NCI-H446 treated with DMSO at 0.1 percent for 48 hours (cell line): Measurements from ENCODE around the gene RASA4B.
"Not testable (repeated sequence)": the region's sequence is repeated elsewhere in the genome, so short reads cannot be mapped to it uniquely, and the experiment has no call there.

ENCODE experiments used
- DNase-seq: peaks from one replicate; lab custom pipeline; 2025; lab: John Stamatoyannopoulos, UW

Gene RASA4B

GRCh38 chr7:102511860-102512522 is 5.6 kb downstream of the RASA4B start:
- not testable (repeated sequence) for DNase-seq

- not testable (repeated sequence) for DNase-seq
Measured at GRCh38 chr7:102510575-102510974, 7.0 kb downstream of the RASA4B start.

DNA sequence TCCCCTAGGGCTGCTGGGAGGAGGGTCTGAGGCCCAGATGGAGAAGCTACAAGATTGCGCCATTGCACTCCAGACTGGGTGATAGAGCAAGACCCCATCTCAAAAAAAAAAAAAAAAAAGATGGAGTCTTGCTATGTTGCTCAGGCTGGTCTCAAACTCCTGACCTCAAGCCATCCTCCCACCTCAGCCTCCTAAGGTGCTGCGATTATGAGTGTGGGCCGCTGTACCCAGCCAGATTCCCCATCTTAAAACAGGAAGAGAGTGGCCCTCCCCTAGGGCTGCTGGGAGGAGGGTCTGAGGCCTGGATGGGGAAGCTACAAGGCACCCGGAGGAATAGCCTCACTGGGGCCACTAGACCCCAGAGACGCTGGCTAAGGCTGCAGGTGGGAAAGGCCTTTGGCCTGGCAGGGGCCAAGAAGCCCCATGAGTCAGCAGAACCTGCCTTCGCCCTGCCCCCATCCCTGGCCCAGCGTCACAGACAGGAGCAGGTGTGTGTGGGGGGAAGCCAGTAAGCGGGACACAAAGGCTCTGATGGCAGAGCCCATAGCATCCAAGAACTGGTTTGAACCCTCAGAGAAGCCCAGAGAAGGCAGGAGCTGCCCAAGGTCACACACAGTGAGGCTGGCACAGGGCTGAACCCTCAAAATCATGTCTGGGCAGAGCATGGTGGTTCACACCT is 10.0 kb downstream of the RASA4B start:
- not testable (repeated sequence) for DNase-seq

DNA sequence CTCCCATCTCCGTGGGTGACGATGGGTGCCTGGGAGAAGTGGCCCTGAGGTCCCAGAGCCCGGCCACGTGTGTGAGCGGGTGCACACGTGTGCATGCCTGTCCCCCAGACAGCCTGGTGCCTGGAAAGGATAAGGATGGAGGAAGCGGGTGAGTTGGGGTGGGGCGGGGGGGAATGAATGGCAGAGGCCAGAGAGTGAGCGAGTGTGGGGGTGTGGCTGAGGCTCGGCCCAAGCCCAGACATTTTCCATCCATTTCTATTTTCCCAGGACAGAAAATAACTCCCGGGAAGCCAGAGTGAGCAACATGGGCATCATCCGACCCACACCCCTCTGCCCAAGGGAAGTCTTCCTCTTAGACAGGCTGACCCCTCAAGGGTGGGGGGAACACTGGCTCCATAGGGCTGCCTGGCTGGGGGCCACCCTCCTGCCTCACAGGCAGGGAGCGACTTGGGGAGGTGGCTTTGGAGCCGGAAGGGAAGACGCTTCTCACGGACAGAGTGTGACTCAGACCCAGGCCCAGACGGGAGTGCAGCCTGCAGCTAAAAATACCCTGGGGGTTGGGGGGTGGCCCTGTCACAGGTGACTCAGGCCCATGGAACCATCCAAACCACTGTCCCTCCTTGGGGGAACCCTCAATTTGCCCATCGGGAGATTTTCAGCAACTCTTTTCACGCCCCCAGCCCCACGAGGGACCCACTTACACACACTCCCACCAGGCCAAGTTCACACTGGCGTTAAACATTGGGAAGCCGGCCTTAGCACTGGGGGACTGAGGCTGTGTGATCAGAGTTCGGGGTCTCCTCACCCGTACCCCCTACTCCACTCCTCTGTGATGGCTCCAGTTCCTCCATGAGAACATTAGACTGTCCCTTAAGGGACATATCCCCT is 12.0 kb downstream of the RASA4B start:
- DNase-seq, result not testable (repeated sequence)

DNA sequence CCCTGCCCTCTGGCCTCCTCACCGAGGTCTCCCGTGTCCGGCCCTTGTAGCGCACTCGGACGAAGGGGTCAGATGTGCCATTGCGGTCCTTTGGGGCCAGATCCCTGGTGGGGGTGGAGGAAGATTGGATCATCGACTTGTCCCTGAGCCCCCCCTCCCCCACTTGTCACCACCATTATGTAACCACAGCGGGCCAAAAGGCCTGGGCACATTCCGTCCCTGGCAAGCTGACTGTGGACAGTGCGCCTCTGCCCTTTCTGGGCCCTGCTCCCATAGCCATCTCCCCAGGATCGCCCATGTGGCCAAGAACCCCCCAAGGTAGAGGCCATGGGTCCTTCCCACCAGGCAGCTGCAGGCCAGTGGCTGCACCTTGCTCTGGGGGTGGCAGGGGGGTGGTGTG is 14.4 kb downstream of the RASA4B start:
- DNase-seq, result not testable (repeated sequence)

- DNase-seq, result not testable (repeated sequence)
Measured at GRCh38 chr7:102498321-102498720, 19.3 kb downstream of the RASA4B start.

DNA sequence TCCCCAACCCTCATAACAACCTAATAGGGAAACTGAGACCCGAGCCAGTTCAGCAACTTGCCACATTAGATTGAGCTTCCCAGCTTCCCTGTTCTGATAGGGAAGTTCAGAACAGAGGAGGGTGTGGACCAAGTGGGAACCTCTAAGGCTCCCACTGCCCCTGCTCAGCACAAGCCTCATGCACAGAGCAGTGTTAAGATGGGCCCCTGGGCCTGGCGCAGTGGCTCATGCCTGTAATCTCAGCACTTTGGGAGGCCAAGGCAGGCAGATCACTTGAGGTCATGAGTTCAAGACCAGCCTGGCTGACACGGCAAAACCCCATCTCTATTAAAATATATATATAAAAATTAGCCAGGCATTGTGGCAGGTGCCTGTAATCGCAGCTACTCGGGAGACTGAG is 20.3 kb downstream of the RASA4B start:
- not testable (repeated sequence) for DNase-seq

DNA sequence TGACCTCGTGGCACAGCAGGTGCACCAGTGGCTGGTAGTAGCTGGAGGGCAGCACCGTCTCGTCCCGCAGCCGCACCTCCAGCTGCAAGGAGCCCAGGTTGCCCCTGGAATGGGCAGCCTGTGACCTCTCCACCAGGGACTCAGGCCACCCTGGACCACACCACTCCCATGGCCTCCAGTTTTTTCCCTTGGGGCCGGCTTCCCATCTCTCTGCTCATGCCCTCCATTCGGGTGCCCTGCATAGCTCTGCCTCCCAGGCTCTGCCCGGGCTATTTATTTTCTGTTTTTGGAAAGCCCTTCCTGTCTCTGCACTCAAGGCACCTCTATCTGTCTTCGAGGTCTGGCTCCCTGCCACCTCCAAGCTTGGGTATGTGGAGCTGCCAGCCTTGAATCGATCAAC is 20.7 kb downstream of the RASA4B start:
- DNase-seq, result not testable (repeated sequence)

DNA sequence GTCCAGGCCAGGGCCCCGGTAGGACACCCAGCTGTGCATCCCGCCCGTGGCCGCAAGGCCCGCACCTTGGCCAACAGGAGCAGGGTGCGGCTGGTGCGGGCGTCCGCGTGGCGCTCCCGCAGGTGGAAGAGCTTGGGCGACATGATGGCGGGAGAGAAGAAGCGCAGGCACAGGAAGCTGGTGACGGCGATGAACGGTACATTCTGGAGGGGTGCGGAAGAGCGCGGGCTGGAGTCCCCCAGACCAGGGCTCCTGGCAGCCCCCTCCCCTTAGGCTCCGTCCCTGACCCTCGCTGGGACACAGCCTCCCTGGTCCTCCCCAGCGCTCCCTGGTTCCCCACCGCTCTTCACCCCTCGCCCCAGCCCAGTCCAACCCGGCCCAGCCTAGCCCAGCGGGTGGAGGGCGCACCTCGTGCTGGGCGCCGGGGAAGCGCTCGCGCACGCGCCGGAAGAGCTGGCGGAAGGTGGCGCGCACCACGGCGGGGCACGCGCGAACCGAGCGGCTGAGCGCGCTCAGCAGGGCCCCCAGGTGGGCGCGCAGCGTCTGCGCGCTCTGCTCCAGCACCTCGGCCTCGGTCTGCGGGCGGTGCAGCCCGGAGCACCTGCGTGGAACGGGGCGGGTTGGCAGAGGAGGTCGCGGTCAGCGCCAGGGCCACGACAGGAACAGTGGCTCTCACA is 23.0 kb downstream of the RASA4B start:
- not testable (repeated sequence) for DNase-seq

DNA sequence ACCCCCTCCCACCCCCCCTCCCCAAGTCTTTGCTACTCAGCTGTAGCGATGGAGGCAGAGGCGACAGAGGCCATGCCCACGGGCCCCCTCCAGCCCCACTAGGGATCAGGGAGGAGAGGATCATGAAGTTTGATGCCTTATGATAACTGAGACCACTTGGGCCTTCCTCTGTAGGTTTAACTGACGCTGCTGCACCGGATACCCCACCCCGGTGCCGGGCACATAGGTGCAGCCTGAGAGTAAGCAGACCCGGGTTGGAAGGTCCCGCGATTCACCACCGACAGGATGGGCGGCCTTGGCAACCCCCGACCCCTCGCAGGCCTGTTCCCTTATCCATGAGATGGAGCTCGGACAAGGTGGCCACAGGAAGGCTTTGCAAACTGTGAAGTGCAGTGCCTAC is 23.6 kb downstream of the RASA4B start:
- DNase-seq, result not testable (repeated sequence)

DNA sequence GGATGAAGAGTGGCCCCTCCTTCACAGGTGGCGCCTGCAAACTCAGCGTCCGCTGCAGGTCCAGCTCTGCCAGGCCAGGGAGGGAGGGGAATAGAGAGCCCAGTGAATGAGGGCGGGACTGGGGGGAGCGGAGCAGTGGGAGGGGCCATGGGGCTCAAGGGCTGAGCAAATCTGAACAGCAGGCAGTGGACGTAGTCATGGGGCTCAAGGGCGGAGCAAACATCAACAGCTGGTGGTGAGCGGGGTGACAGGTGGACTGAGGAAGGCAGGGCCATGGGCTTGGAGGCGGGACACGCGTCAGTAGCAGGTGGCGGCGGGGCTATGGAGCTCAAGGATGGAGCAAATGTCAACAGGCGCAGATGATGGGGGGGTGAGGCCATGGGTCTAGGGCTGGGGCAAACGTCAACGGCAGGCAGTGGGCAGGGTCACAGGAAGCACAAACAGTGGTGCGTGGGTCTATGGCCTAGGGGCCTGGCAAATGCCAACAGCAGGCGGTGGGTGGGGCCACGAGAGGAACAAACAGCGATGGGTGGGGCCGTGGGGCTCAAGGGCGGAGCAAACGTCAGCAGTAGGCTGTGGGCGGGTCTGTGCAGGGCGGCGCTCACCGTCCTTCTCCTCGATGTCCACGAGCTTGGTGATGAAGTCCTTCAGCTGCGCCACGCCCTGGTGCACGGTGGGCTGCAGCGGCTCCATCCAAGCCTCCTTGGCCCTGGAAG is 24.2 kb downstream of the RASA4B start:
- DNase-seq, result not testable (repeated sequence)

- DNase-seq, result not testable (repeated sequence)
Measured at GRCh38 chr7:102490529-102491075, 27.0 kb downstream of the RASA4B start.

DNA sequence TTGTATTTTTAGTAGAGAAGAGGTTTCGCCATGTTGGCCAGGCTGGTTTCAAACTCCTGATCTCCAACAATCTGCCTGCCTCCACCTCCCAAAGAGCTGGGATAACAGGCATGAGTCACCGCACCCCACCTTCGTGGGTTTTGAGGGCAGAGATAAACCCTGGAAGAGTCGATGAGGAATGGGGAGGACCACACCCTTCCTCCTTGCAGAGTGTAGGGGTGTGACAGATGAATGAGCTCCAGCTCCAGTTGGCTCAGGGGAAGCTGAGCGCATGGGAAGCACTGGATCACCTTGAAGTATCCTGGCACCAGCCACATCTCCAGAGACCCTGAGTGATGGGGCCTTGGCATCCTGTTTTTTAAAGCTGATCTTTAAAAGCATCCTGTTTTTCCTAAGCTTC is 33.3 kb downstream of the RASA4B start:
- not testable (repeated sequence) for DNase-seq

DNA sequence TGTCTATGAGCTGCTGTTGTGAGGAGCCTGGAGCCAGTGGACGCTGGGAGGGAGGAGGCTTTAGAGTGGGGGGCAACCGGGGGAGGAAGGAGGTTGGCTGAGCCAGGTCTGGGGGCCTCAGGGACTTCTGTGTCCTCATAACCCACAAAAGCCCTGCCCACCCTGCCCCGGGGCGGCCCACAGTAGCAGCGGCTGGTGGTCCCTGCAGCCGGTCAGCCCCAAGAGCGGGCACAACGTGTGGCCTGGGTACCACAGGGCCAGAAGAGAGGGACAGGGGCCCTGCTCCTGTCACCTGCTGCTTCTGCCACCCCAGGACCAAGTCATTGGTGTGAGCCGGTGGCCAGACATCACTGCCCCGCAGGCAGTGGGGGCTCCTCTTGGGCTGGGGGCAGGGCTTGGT is 35.6 kb downstream of the RASA4B start:
- not testable (repeated sequence) for DNase-seq

GRCh38 chr7:102479982-102480637 is 37.5 kb downstream of the RASA4B start:
- DNase-seq, result not testable (repeated sequence)

DNA sequence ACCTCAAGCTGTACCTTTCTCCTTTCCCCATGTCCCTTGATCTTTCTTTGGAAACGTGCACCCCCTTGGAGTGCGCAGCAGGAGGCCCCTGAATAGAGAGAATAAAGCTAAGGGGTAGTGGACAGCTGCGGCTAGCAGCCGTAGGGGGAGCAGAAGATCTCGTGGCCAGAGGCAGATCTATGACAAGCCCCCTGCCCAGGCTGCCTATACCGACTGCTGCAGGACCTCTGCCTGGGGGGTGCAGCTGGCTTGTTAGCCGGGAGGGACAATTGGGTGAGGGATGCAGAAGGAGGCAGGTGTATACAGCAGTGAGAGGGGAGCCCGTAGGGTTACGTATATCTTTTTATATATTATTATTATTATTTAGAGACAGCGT is 38.4 kb downstream of the RASA4B start:
- not testable (repeated sequence) for DNase-seq

GRCh38 chr7:102478314-102479208 is 39.0 kb downstream of the RASA4B start, which contains the start of gene POLR2J:
POLR2J (minus strand) TSS chr7:102478922; CDS start chr7:102478860, 62 bp downstream.
- DNase-seq, result not testable (repeated sequence)

DNA sequence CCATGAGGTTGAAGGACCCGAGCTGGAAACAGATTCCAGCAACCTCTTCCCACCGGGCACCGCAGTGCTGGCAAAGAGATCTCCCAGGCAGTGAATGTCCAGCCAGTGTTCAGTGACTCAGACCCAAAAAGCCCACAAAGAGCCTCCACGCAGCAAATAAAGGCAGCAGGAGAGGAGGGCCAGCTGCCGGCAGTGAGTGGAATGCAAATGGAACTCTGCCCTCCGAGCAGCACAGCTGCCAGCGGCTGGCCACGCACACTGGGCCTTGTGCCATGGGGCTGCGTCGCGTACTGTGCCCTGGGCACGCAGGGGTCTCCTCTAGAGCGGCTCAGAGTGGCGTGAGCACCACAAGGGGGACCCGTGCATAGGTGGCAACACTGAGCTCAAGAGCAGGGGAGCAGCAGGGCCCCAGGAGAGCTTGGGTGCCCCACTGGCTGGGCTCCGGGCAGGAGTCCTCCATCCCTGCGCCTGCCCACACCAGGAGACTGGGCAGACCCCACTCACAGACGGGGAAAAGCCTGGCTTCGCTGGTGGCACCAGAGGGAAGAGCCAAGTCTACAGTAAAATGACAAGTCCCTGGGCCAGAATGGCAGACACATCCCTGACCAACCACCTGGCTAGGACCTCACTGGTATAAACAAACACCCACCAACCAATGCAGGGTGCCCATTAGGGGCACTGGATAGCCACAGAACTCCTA is 42.7 kb downstream of the RASA4B start:
- DNase-seq, result not testable (repeated sequence)

DNA sequence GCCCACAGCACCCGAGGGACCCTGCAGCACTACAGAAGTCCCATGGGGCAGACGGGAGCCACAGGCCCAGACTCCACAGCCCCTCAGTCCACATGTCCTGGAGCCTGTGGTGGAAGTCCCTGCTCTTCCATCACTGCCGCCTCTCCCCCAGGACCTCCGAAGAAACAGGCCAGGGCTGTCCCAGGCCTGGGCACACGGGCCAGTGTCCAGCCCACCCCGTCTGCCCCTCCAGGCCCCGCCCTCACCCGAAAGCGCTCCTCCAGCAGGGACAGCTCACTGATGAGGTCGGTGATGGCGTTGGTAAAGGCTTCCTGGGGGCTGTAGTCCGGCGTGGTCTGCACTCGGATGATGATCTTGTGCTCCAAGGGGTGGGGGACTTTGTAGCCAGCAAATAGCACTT is 43.5 kb downstream of the RASA4B start:
- not testable (repeated sequence) for DNase-seq
